Upper lobe of right lung (tissue), 1 donor: Measurements from ENCODE around the gene GSDME. TPM values are rescaled to one million over a fixed set of nuclear protein-coding genes. Genes with fewer than 3 reads are reported as not detected.

Source experiments
- ATAC-seq: fragments of 200-7000 bp; cut with Tn5 transposase; one replicate; pipeline ENCODE4 v1.9.1; 2020; ENCODE audit warnings: mild to moderate bottlenecking, moderate library complexity
- DNase-seq: peaks from one replicate; pipeline ENCODE4 v3.0.0-alpha.2; 2020
- H3K27ac ChIP-seq: fragments of 200-600 bp; one replicate; pipeline ENCODE4 v1.8.0; 2022
- H3K27me3 ChIP-seq: fragments of 200-600 bp; one replicate; pipeline ENCODE4 v1.8.0; 2022; ENCODE audit warnings: mild to moderate bottlenecking
- H3K36me3 ChIP-seq: fragments of 200-600 bp; one replicate; pipeline ENCODE4 v1.8.0; 2022
- H3K4me1 ChIP-seq: fragments of 200-600 bp; one replicate; pipeline ENCODE4 v1.8.0; 2022
- H3K4me3 ChIP-seq: fragments of 200-600 bp; one replicate; pipeline ENCODE4 v1.8.0; 2022; ENCODE audit warnings: mild to moderate bottlenecking
- H3K9me3 ChIP-seq: fragments of 200-600 bp; one replicate; pipeline ENCODE4 v1.8.0; 2022
- intact Hi-C: fragments of 100-400 bp; cut with DNase I; formaldehyde crosslinking; loops from one replicate; pipeline ENCODE4 v1.11.0; 2022
- total RNA-seq: library from RNA; stranded (reverse); fragmentation: NEBNext Ultra II Directional; extraction: Animal tissue kit (Norgen Biotek cat#: 25700); gene quantifications from one replicate; pipeline ENCODE4 v1.2.1, GENCODE V29; 2021
- TF ChIP-seq, protein P1 (sequence below): fragments of 200-600 bp; IDR thresholded peaks from one replicate; pipeline ENCODE4 v1.8.0; 2022; ENCODE audit warnings: antibody characterized with exemption
- donor health status: DM: no; HTN: yes; CAD: no; lungs with severe emphysema.

Gene GSDME
- total RNA-seq, 1 donor from 2014 or later = 13.4 TPM

DNA sequence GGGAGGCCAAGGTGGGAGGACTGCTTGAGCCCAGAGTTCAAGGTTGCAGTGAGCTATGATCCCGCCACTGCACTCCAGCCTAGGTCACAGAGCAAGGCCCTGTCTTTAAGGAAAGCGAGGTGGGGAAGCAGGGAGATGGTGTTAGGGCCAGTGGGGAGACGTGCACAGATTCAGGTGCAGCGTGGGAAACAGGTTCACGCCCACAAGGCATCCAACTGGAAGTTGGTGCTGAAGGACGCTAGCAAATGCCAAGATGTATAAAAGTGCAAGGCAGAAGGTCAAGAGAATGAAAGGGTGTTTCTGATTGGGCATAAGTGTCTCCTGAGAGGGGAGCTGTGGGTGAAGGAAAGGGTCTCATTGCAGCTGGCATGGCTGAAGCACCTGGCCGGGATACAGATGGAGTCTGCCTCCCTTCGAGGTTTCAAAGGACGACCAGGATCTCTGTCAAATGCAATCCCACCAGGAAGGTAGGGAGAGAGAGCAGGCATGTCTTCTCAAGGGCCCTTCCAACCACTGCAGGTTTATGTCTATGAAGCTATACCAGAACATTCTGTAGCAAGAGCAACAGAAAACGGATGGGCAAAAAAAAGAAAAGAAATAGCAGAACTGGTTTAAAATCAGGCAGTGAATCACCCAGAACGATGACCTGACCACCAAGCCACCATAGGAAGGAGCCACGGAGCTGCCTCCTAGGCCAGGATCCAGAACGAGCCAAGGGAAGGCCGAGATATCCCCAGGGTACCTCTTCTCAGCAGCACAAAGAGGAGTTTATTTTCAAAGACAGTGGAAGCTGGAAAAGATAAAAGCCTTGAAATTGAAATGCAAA lies 43.2 kb downstream of the GSDME start:
- H3K9me3 ChIP-seq = no peaks in the 10 kb centered on the region
- intact Hi-C loops = no loop called here
- H3K27ac ChIP-seq = no peak overlapping the region
- H3K4me1 ChIP-seq = no peaks in the 10 kb centered on the region
- TF ChIP-seq, protein P1, sequence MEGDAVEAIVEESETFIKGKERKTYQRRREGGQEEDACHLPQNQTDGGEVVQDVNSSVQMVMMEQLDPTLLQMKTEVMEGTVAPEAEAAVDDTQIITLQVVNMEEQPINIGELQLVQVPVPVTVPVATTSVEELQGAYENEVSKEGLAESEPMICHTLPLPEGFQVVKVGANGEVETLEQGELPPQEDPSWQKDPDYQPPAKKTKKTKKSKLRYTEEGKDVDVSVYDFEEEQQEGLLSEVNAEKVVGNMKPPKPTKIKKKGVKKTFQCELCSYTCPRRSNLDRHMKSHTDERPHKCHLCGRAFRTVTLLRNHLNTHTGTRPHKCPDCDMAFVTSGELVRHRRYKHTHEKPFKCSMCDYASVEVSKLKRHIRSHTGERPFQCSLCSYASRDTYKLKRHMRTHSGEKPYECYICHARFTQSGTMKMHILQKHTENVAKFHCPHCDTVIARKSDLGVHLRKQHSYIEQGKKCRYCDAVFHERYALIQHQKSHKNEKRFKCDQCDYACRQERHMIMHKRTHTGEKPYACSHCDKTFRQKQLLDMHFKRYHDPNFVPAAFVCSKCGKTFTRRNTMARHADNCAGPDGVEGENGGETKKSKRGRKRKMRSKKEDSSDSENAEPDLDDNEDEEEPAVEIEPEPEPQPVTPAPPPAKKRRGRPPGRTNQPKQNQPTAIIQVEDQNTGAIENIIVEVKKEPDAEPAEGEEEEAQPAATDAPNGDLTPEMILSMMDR = no peak
- DNase-seq (no peak), ATAC-seq (no peak)
- no peak overlapping the region for H3K4me3 ChIP-seq
- no peaks in the 10 kb centered on the region for H3K36me3 ChIP-seq
- H3K27me3 ChIP-seq = no peaks in the 10 kb centered on the region

GRCh38 chr7:24713039-24713793 lies 44.0 kb downstream of the GSDME start:
- H3K4me1 ChIP-seq = no peaks in the 10 kb centered on the region
- intact Hi-C loops = no loop called here
- no peaks in the 10 kb centered on the region for H3K27me3 ChIP-seq
- ATAC-seq (no peak), DNase-seq (no peak)
- no peak overlapping the region for H3K4me3 ChIP-seq
- TF ChIP-seq, protein P1 = no peak
- no peaks in the 10 kb centered on the region for H3K9me3 ChIP-seq
- no peak overlapping the region for H3K27ac ChIP-seq
- no peaks in the 10 kb centered on the region for H3K36me3 ChIP-seq

DNA sequence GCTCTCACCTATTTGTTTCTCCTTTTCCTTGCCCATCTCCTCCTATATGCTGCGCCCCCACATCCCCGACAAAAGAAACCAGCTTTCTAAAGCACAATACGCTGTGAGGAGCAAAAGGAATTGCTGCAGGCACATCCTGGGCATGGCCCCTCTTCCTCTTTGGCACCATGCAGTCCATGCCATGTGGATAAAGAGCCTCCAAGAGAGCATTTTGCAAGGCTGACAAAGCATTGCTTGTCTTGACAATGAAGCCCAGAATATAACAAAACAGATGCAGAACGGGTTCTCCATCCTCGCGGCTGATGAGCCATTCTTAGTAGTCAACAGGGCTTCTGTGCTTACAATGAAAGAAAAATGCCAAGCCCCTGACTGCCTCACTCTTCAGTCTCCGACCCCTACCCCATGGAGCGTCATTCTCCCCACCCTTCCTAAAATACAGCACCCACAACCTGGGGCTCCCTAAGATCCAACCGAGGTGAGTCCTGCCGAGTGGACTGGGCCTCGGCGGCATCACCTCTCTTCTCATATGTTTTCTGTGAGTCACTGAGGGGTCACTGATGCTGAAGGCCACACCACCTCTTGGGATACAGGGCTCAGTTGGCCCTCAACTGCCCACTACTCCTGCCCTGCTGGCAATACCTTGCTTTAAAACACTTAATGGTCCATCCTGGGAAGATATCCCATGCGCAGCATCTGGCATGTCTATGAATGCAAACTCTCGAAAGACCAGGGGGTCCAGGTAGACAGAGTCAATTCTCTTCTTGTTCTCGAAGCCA lies 47.5 kb downstream of the GSDME start:
- intact Hi-C loops = no loop called here
- TF ChIP-seq, protein P1 = no peak
- no peak for ATAC-seq
- Histone ChIP-seq H3K27me3 (no peaks in the 10 kb centered on the region), H3K4me3 (no peak overlapping the region), H3K36me3 (no peaks in the 10 kb centered on the region), H3K4me1 (no peaks in the 10 kb centered on the region), H3K9me3 (no peaks in the 10 kb centered on the region), H3K27ac (no peak overlapping the region)
- no peak for DNase-seq

DNA sequence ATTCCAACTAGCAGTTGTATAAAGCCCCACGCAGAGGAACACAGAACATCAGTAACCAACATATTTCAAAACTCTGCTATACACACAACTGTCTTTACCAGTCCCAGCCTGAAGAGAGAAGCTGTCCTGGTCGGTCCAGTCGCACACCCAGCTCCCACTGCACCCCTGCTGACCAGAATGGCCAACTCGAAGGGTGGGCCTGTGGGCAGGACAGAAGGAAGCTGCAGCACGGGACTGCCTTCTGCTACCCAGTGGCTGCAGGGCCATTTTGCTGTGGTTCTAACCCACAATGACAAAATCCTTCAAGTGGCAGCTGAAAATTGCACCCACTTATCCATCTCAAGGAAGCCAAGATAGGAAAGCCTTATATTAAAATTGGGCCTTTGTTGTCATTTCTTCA lies 48.2 kb downstream of the GSDME start:
- Histone ChIP-seq H3K27me3 (no peaks in the 10 kb centered on the region), H3K4me1 (no peaks in the 10 kb centered on the region), H3K4me3 (no peak overlapping the region), H3K27ac (no peak overlapping the region), H3K36me3 (no peaks in the 10 kb centered on the region), H3K9me3 (no peaks in the 10 kb centered on the region)
- TF ChIP-seq, protein P1 = no peak
- ATAC-seq (no peak), DNase-seq (no peak)
- intact Hi-C loops = no loop called here

GRCh38 chr7:24707988-24708615 lies 49.2 kb downstream of the GSDME start:
- DNase-seq (no peak), ATAC-seq (no peak)
- intact Hi-C loops = no loop called here

More at GRCh38 chr7:24707988-24708615, 49.2 kb downstream of the GSDME start:
- TF ChIP-seq, protein P1 = no peak
- Histone ChIP-seq H3K27me3 (no peaks in the 10 kb centered on the region), H3K27ac (no peak overlapping the region), H3K4me3 (no peak overlapping the region), H3K4me1 (no peaks in the 10 kb centered on the region), H3K9me3 (no peaks in the 10 kb centered on the region), H3K36me3 (no peaks in the 10 kb centered on the region)
